GM21723 (cell line): Measurements from ENCODE around the gene ZMYND8.
"Not testable (repeated sequence)": the region's sequence is repeated elsewhere in the genome, so short reads cannot be mapped to it uniquely, and the experiment has no call there.

Experiments used
- ATAC-seq: cut with Tn5 transposase; IDR thresholded peaks from one replicate; pipeline ENCODE4 v1.9.1; 2021; ENCODE audit warnings: mild to moderate bottlenecking, moderate library complexity; ENCODE audit not compliant: unreplicated experiment

The ZMYND8 gene

GRCh38 chr20:47373206-47373733, 16.8 kb upstream of the ZMYND8 start:
- no peak for ATAC-seq

GRCh38 chr20:47370850-47371782, 14.6 kb upstream of the ZMYND8 start:
- ATAC-seq: no peak

GRCh38 chr20:47370214-47370613, 13.7 kb upstream of the ZMYND8 start:
- no peak for ATAC-seq

- no peak for ATAC-seq
Measured at GRCh38 chr20:47368301-47368700, 11.8 kb upstream of the ZMYND8 start.

- not testable (repeated sequence) for ATAC-seq
Measured at GRCh38 chr20:47366301-47366700, 9.8 kb upstream of the ZMYND8 start.

GRCh38 chr20:47365023-47365764, 8.7 kb upstream of the ZMYND8 start:
- no peak for ATAC-seq

GRCh38 chr20:47362361-47363219, 6.1 kb upstream of the ZMYND8 start:
- ATAC-seq: no peak

- ATAC-seq: no peak
Measured at GRCh38 chr20:47361057-47361915, 4.8 kb upstream of the ZMYND8 start.

GRCh38 chr20:47360297-47361056, 4.0 kb upstream of the ZMYND8 start:
- ATAC-seq: no peak

- ATAC-seq: no peak
Measured at GRCh38 chr20:47359530-47360296, 3.2 kb upstream of the ZMYND8 start.

- no peak for ATAC-seq
Measured at GRCh38 chr20:47358672-47359529, 2.4 kb upstream of the ZMYND8 start.

GRCh38 chr20:47358039-47358671, 1.7 kb upstream of the ZMYND8 start:
- ATAC-seq: no peak

- ATAC-seq: peak; percentile 48
Measured at GRCh38 chr20:47357296-47358038, 968 bp upstream of the ZMYND8 start.

GRCh38 chr20:47356220-47356525, 326 bp downstream of the ZMYND8 start:
- ATAC-seq: no peak

- no peak for ATAC-seq
Measured at GRCh38 chr20:47355489-47356219, 845 bp downstream of the ZMYND8 start.
